Astrocyte (in vitro differentiated cells and primary cell): ENCODE results near the gene DAGLA. TPM values are rescaled to one million over a fixed set of nuclear protein-coding genes. Genes with fewer than 3 reads are reported as not detected.

Experiments used
- DNase-seq: peaks from one replicate; pipeline ENCODE4 v3.0.0-alpha.2; 2010; ENCODE audit warnings: low read depth
- FAIRE-seq: peaks from 2 replicates; lab custom pipeline; 2011; peaks lifted over from hg19 to GRCh38; lab: Jason Lieb, UNC
- H2AFZ ChIP-seq: 2 replicates; pipeline ENCODE4 v1.6.0; 2012; ENCODE audit warnings: low read depth, low read length, inconsistent platforms
- H3K27ac ChIP-seq: 2 replicates; pipeline ENCODE4 v1.5.1; 2011; ENCODE audit warnings: low read depth, low read length, inconsistent platforms
- H3K27me3 ChIP-seq: 2 replicates; pipeline ENCODE4 v1.6.0; 2011; ENCODE audit warnings: low read length, inconsistent platforms; ENCODE audit not compliant: insufficient read depth
- H3K36me3 ChIP-seq: 2 replicates; pipeline ENCODE4 v1.5.1; 2011; ENCODE audit warnings: low read length, inconsistent platforms; ENCODE audit not compliant: insufficient read depth
- H3K4me1 ChIP-seq: 2 replicates; pipeline ENCODE4 v1.5.1; 2011; ENCODE audit warnings: low read length, inconsistent platforms; ENCODE audit not compliant: insufficient read depth
- H3K4me2 ChIP-seq: 2 replicates; pipeline ENCODE4 v1.6.0; 2012; ENCODE audit warnings: low read length, inconsistent platforms
- H3K4me3 ChIP-seq: 2 replicates; pipeline ENCODE4 v1.5.1; 2011; ENCODE audit warnings: low read depth, mild to moderate bottlenecking, low read length, inconsistent platforms; ENCODE audit not compliant: insufficient read depth
- H3K79me2 ChIP-seq: 2 replicates; pipeline ENCODE4 v1.6.0; 2012; ENCODE audit warnings: mild to moderate bottlenecking, low read length, inconsistent platforms; ENCODE audit not compliant: insufficient read depth
- H3K9ac ChIP-seq: 2 replicates; pipeline ENCODE4 v1.6.0; 2012; ENCODE audit warnings: mild to moderate bottlenecking, low read length, inconsistent platforms
- H3K9me3 ChIP-seq: 2 replicates; pipeline ENCODE4 v1.5.1; 2012; ENCODE audit warnings: low read depth, mild to moderate bottlenecking, low read length, inconsistent platforms; ENCODE audit not compliant: insufficient read depth
- H4K20me1 ChIP-seq: 2 replicates; pipeline ENCODE4 v1.6.0; 2012; ENCODE audit warnings: low read length, inconsistent platforms; ENCODE audit not compliant: insufficient read depth
- H3K27ac Mint-ChIP-seq: one replicate; pipeline ENCODE4 v1.8.0; 2021; ENCODE audit warnings: mild to moderate bottlenecking, mixed read lengths; ENCODE audit not compliant: unreplicated experiment
- H3K27me3 Mint-ChIP-seq: one replicate; pipeline ENCODE4 v1.8.0; 2021; ENCODE audit warnings: low read depth, mixed read lengths; ENCODE audit not compliant: unreplicated experiment
- H3K36me3 Mint-ChIP-seq: one replicate; pipeline ENCODE4 v1.8.0; 2021; ENCODE audit warnings: low read depth, mixed read lengths; ENCODE audit not compliant: unreplicated experiment
- H3K4me1 Mint-ChIP-seq: one replicate; pipeline ENCODE4 v1.8.0; 2021; ENCODE audit warnings: low read depth, mixed read lengths; ENCODE audit not compliant: unreplicated experiment
- H3K4me3 Mint-ChIP-seq: one replicate; pipeline ENCODE4 v1.8.0; 2021; ENCODE audit warnings: mild to moderate bottlenecking, moderate library complexity, mixed read lengths; ENCODE audit not compliant: unreplicated experiment
- H3K9me3 Mint-ChIP-seq: one replicate; pipeline ENCODE4 v1.8.0; 2021; ENCODE audit warnings: mild to moderate bottlenecking, mixed read lengths; ENCODE audit not compliant: unreplicated experiment
- EZH2 ChIP-seq: IDR thresholded peaks from 2 replicates; pipeline ENCODE4 v1.6.1; 2012; ENCODE audit warnings: mild to moderate bottlenecking, low read length, inconsistent platforms; ENCODE audit not compliant: insufficient read depth
- total RNA-seq: library from RNA; stranded (reverse); gene quantifications from 2 replicates; pipeline ENCODE4 v1.2.1, GENCODE V29; 2021
- TF ChIP-seq, protein P1 (sequence below): IDR thresholded peaks from 2 replicates; pipeline ENCODE4 v1.5.1; 2011; ENCODE audit warnings: low read depth, mild to moderate bottlenecking, inconsistent platforms, low read length, moderate library complexity; ENCODE audit not compliant: insufficient read depth

Gene DAGLA
- total RNA-seq, 1 donor from 2014 or later = 5.5 TPM

DNA sequence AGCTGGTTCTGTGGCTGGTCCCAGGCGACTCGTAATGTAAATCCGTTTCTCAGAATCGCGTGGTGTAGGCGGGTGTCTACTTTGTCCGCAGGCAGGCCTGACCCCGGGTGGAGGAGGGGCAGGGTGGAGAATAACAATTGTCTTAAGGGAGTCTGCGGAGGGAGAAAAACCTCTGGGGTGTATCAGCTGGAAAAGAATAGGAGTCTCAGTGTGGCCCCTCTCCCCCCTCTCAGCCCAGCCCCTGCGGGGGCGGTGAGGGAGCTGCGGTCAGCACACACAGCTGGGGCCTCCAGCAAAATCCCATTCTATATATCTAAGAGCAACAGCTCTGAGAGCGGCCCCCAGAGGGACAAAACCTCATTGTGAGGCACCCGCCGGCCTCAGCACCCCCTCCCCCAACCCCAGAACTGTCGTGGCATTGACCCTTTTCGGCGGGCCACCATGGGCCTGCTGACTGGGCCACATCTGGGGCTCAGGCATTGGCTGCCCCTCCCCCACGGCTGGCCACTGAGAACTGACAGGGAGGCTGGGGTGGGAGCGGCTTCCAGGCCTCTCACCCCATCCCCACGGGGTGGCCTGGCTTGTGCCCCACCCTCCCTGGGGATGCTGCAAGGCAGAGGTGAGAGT is 69.5 kb downstream of the DAGLA start:
- H3K36me3 ChIP-seq = no peaks in the 10 kb centered on the region
- no peak for FAIRE-seq
- DNase-seq = peak; percentile 25

DNA sequence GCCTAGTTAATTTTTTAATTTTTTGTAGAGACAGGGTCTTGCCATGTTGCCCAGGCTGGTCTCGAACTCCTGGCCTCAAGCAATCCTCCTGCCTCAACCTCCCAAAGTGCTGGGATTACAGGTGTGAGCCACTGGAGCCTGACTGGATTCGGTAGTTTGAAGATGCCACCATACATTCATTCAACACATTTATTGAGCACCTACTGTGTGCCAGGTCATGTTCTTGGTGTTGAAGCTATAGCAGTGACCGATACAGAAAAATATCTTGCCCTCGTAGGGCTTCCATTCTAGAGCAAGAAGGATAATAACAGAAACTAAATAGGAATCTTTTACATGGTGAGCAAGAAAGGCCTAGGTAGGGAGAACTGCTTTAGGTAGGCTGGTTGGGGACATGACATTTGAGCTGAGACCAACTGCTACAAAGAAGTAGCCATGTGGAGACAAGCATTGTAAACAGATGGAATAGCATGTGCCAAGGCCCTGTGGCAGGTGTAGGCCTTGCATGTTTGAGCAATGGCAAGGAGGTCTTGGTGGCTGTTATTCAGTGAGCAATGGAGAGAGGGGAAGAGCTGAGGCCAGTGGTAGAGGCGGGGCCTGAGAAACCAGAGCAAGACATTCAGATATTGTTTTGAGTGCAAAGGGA is 70.6 kb downstream of the DAGLA start:
- Histone ChIP-seq H4K20me1 (no peaks in the 10 kb centered on the region), H3K9me3 (no peaks in the 10 kb centered on the region), H3K79me2 (peaks cover 25% of the 10 kb centered on the region), H3K27me3 (no peaks in the 10 kb centered on the region), H3K36me3 (no peaks in the 10 kb centered on the region), H2AFZ (no peak overlapping the region), H3K4me2 (no peak overlapping the region), H3K4me3 (no peak overlapping the region), H3K27ac (no peak overlapping the region), H3K9ac (no peak overlapping the region), H3K4me1 (peaks cover 46% of the 10 kb centered on the region)
- FAIRE-seq (no peak), DNase-seq (no peak)
- TF ChIP-seq, protein P1, sequence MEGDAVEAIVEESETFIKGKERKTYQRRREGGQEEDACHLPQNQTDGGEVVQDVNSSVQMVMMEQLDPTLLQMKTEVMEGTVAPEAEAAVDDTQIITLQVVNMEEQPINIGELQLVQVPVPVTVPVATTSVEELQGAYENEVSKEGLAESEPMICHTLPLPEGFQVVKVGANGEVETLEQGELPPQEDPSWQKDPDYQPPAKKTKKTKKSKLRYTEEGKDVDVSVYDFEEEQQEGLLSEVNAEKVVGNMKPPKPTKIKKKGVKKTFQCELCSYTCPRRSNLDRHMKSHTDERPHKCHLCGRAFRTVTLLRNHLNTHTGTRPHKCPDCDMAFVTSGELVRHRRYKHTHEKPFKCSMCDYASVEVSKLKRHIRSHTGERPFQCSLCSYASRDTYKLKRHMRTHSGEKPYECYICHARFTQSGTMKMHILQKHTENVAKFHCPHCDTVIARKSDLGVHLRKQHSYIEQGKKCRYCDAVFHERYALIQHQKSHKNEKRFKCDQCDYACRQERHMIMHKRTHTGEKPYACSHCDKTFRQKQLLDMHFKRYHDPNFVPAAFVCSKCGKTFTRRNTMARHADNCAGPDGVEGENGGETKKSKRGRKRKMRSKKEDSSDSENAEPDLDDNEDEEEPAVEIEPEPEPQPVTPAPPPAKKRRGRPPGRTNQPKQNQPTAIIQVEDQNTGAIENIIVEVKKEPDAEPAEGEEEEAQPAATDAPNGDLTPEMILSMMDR = no peak
- no peak for TF ChIP-seq EZH2
- H3K27ac Mint-ChIP-seq = no peak overlapping the region
- peak overlapping the region; percentile 86 for H3K4me3 Mint-ChIP-seq
- H3K9me3 Mint-ChIP-seq = no peaks in the 10 kb centered on the region
- no peaks in the 10 kb centered on the region for H3K27me3 Mint-ChIP-seq
- peaks cover 10% of the 10 kb centered on the region for H3K4me1 Mint-ChIP-seq
- H3K36me3 Mint-ChIP-seq = no peaks in the 10 kb centered on the region

More for the DNA sequence above, 69.5 kb downstream of the DAGLA start:
- no peaks in the 10 kb centered on the region for H4K20me1 ChIP-seq
- no peak overlapping the region for H3K27ac ChIP-seq
- Mint-ChIP-seq H3K27ac (peak overlapping the region; percentile 59), H3K9me3 (no peaks in the 10 kb centered on the region), H3K4me1 (peaks cover 10% of the 10 kb centered on the region), H3K27me3 (no peaks in the 10 kb centered on the region), H3K4me3 (no peak overlapping the region), H3K36me3 (no peaks in the 10 kb centered on the region)
- H3K4me3 ChIP-seq = no peak overlapping the region
- no peak overlapping the region for H3K9ac ChIP-seq
- peak overlapping the region; percentile 68 for H3K4me2 ChIP-seq
- peaks cover 41% of the 10 kb centered on the region for H3K4me1 ChIP-seq
- TF ChIP-seq, protein P1 = no peak
- no peak overlapping the region for H2AFZ ChIP-seq
- no peaks in the 10 kb centered on the region for H3K9me3 ChIP-seq
- peaks cover 14% of the 10 kb centered on the region for H3K79me2 ChIP-seq
- H3K27me3 ChIP-seq = no peaks in the 10 kb centered on the region

DNA sequence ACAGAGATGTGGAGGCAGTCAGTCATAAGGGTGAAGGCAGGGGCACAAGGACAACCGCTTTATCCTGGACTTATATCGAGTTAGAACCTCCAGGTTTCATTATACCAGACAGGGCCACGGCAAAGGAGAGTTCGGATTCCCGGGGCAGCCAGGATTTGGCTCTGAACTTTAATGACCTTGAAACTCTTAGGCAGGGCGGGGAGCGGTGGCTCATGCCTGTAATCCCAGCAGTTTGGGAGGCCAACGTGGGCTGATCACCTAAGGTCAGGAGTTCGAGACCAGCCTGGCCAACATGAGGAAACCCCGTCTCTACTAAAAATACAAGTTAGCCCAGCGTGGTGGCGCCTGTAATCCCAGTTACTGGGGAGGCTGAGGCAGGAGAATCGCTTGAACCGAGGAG is 71.2 kb downstream of the DAGLA start:
- H3K9me3 ChIP-seq = no peaks in the 10 kb centered on the region
- no peaks in the 10 kb centered on the region for H3K36me3 ChIP-seq
- FAIRE-seq (no peak), DNase-seq (no peak)
- Mint-ChIP-seq H3K9me3 (no peaks in the 10 kb centered on the region), H3K4me3 (peak overlapping the region; percentile 86), H3K27ac (no peak overlapping the region), H3K36me3 (no peaks in the 10 kb centered on the region), H3K27me3 (no peaks in the 10 kb centered on the region), H3K4me1 (peaks cover 17% of the 10 kb centered on the region)
- H4K20me1 ChIP-seq = no peaks in the 10 kb centered on the region
- no peak overlapping the region for H3K4me2 ChIP-seq
- no peak overlapping the region for H3K27ac ChIP-seq
- no peak overlapping the region for H3K9ac ChIP-seq
- no peak overlapping the region for H3K4me3 ChIP-seq
- TF ChIP-seq EZH2 = no peak
- TF ChIP-seq, protein P1 = no peak
- H3K79me2 ChIP-seq = peaks cover 30% of the 10 kb centered on the region
- H2AFZ ChIP-seq = no peak overlapping the region
- H3K4me1 ChIP-seq = peaks cover 53% of the 10 kb centered on the region
- no peaks in the 10 kb centered on the region for H3K27me3 ChIP-seq
